ENCODE results near the gene WWTR1. TPM values are rescaled to one million over a fixed set of nuclear protein-coding genes. Genes with fewer than 3 reads are reported as not detected.

The WWTR1 gene
- total and polyA plus RNA-seq, 2 of the 8 experiments (the other 6 are each of a cell fraction or from before 2014, with no cell fraction given): 15.7 to 18.6 TPM

DNA sequence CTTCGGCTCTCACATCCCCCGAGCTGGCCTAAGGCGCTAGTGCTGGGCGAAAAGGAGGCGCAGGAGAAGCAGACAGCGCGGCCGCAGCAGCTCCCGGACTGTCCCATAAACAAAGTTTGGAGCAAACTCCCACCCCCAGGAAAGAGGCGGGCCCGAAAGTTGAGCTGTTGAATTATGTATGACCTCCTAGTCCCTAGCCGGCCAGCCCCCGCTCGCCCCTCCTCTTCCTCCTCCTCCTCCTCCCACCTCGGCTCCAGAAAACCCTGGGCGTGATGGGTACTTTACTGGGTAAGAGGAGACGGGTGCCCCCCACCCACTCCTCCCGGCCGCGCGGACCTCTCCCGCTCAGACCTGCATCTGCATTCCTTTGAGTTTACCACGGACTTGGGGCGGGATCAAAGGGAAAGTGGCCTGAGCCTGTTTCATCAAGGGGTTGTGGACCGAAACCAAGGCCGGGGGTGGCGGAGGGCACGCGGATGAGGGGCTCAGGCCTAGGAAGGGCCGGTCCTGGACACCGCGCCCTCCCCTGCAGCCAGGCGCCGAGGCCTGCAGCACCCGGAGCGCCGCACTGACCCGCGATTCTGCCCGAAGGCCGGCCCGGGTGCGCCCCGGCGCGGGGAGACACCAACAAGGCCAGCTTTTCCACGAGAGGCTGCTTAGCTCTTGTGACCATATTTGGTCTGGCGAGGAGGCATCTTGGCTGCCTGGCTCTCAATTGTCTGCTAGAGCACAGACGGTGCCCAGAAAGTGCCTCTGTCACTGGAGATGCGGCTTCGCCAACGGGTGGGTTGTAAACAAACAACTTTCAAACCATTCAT, at the start of gene WWTR1 (continued):
- TF ChIP-seq CHD2 (IDR thresholded peaks at IDR 0.05; ENCODE audit: low read length): no peak
- no peak for TF ChIP-seq BRCA1 (IDR thresholded peaks at IDR 0.05; ENCODE audit: low read depth, low read length)
- no peak for TF ChIP-seq HDAC2 (IDR thresholded peaks at IDR 0.05; ENCODE audit: borderline replicate concordance in 1 of 2, low read depth in 2 of 2, low read length in 2 of 2)
- no peak for TF ChIP-seq EZH2 (IDR thresholded peaks at IDR 0.05; ENCODE audit: low read depth, low read length, severe bottlenecking)
- TF ChIP-seq BACH1 (IDR thresholded peaks at IDR 0.05; ENCODE audit: low read length): no peak
- TF ChIP-seq, protein P1, sequence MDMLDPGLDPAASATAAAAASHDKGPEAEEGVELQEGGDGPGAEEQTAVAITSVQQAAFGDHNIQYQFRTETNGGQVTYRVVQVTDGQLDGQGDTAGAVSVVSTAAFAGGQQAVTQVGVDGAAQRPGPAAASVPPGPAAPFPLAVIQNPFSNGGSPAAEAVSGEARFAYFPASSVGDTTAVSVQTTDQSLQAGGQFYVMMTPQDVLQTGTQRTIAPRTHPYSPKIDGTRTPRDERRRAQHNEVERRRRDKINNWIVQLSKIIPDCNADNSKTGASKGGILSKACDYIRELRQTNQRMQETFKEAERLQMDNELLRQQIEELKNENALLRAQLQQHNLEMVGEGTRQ (IDR thresholded peaks at IDR 0.05; ENCODE audit: low read length): no peak
- no peak for TF ChIP-seq GABPA (IDR thresholded peaks at IDR 0.05; ENCODE audit: borderline replicate concordance, insufficient read depth, low read length)
- TF ChIP-seq RNF2 (IDR thresholded peaks at IDR 0.05; ENCODE audit: borderline replicate concordance, low read depth, low read length, missing control alignments, poor library complexity, severe bottlenecking): no peak
- TF ChIP-seq SAP30 (IDR thresholded peaks at IDR 0.05; ENCODE audit: insufficient read depth, insufficient replicate concordance, low read length): no peak
- TF ChIP-seq RFX5 (IDR thresholded peaks at IDR 0.05; ENCODE audit: borderline replicate concordance, low read depth, low read length): no peak
- TF ChIP-seq EGR1 (IDR thresholded peaks at IDR 0.05; ENCODE audit: borderline replicate concordance, low read depth, low read length): peak; percentile 72; the same call in 1 of the 2 replicates
- TF ChIP-seq, protein P2, sequence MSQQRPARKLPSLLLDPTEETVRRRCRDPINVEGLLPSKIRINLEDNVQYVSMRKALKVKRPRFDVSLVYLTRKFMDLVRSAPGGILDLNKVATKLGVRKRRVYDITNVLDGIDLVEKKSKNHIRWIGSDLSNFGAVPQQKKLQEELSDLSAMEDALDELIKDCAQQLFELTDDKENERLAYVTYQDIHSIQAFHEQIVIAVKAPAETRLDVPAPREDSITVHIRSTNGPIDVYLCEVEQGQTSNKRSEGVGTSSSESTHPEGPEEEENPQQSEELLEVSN (IDR thresholded peaks at IDR 0.05): peak; percentile 70
- TF ChIP-seq SIRT6 (IDR thresholded peaks at IDR 0.05; ENCODE audit: low read length): peak; percentile 78
- no peak for TF ChIP-seq JUN (IDR thresholded peaks at IDR 0.05; ENCODE audit: low read depth, low read length)
- TF ChIP-seq, protein P3, sequence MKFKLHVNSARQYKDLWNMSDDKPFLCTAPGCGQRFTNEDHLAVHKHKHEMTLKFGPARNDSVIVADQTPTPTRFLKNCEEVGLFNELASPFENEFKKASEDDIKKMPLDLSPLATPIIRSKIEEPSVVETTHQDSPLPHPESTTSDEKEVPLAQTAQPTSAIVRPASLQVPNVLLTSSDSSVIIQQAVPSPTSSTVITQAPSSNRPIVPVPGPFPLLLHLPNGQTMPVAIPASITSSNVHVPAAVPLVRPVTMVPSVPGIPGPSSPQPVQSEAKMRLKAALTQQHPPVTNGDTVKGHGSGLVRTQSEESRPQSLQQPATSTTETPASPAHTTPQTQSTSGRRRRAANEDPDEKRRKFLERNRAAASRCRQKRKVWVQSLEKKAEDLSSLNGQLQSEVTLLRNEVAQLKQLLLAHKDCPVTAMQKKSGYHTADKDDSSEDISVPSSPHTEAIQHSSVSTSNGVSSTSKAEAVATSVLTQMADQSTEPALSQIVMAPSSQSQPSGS (IDR thresholded peaks at IDR 0.05; ENCODE audit: low read length): no peak
- TF ChIP-seq PHF8 (conservative IDR thresholded peaks at IDR 0.05; ENCODE audit: low read depth, low read length): peak; percentile 70
- peak; percentile 86 to 93 for TF ChIP-seq POLR2A (IDR thresholded peaks at IDR 0.05; ENCODE audit: control extremely low read depth in 1 of 2, low read depth in 2 of 2, low read length in 2 of 2)
- TF ChIP-seq KDM5A (IDR thresholded peaks at IDR 0.05; ENCODE audit: low read length): no peak
- TF ChIP-seq ZNF274 (IDR thresholded peaks at IDR 0.05; ENCODE audit: borderline replicate concordance, extremely low read depth, low read length): no peak
- TF ChIP-seq GTF2F1 (IDR thresholded peaks at IDR 0.05; ENCODE audit: borderline replicate concordance, low read depth, low read length): no peak; the same call in 1 of the 2 replicates
